ENCODE measurements around the gene CCDC196.
A peak's percentile ranks its signal among the peaks of the same experiment; 100 is the strongest.

The CCDC196 gene

DNA sequence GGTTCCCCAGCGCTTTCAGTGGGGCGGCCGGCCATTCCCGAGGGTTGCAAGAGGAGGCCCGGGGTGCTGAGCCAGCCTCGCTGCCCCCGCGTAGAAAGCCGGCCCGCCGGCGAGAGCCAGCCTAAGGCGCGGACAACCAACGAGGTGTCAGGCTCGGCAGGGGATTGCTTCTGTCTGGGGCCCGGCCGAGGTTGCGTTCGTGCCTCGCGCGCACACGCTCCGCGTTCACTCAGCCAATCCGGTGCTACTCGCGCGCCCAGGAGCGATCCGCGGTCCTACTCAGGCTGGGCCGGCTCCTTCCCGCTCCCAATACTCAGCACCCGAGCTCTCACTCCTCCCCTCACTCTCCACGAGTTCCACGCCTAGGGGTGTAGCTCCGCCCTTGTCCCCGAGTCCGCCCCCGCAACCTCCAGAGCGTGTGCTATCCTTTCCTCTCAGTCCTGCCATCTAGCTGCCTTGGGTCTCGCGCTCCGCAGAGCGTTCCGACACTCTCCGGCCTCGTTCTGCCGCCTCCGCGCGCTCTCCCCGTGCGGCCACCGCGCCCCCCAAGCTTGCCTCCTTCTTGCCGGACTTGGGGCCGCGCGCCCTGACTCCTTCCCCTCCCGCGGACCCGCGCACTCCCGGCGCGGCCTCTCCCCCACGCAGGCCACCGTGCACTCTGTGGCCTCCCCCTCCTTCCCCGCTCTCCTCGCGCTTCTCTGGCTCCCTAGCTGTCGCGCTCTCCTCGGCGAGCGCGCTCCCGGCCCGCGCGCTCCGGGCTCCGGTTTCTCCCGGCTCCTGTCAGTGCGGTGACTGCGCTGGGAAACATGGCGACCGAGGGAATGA, 21.8 kb downstream of the CCDC196 start, which contains the start of gene GPHN:
Gene GPHN, plus strand, starts transcription at position 426 of the 825 bp plus-strand sequence.
- Histone ChIP-seq H3K4me2 (ENCODE audit: insufficient read depth, low read length) (peak within 1 kb of the TSS; percentile 92), H3K4me3 (ENCODE audit: low read depth in 1 of 2, low read length in 2 of 2) (peak within 1 kb of the TSS; percentile 76 to 94), H3K9ac (ENCODE audit: low read depth, low read length) (peak within 1 kb of the TSS; percentile 70), H3K27ac (ENCODE audit: low read length) (peak within 1 kb of the TSS; percentile 88), H3K9me3 (ENCODE audit: insufficient read depth, low read length, severe bottlenecking) (no peaks in the 10 kb centered on the region), H3K79me2 (ENCODE audit: insufficient read depth, low read length) (peaks cover 49% of the 10 kb centered on the region), H3K36me3 (ENCODE audit: insufficient read depth, low read length) (no peaks in the 10 kb centered on the region; the same call in 1 of the 2 replicates), H2AFZ (ENCODE audit: low read depth, low read length) (peak within 1 kb of the TSS; percentile 98), H4K20me1 (ENCODE audit: insufficient read depth, low read length) (peaks cover 34% of the 10 kb centered on the region), H3K4me1 (ENCODE audit: insufficient read depth, low read length) (peaks cover 51% of the 10 kb centered on the region), H3K27me3 (ENCODE audit: insufficient read depth, low read length, poor library complexity) (peaks cover 17% of the 10 kb centered on the region)
- no peak for TF ChIP-seq EZH2 (IDR thresholded peaks at IDR 0.05; ENCODE audit: borderline replicate concordance, low read depth, low read length, severe bottlenecking)
- TF ChIP-seq, protein P1, sequence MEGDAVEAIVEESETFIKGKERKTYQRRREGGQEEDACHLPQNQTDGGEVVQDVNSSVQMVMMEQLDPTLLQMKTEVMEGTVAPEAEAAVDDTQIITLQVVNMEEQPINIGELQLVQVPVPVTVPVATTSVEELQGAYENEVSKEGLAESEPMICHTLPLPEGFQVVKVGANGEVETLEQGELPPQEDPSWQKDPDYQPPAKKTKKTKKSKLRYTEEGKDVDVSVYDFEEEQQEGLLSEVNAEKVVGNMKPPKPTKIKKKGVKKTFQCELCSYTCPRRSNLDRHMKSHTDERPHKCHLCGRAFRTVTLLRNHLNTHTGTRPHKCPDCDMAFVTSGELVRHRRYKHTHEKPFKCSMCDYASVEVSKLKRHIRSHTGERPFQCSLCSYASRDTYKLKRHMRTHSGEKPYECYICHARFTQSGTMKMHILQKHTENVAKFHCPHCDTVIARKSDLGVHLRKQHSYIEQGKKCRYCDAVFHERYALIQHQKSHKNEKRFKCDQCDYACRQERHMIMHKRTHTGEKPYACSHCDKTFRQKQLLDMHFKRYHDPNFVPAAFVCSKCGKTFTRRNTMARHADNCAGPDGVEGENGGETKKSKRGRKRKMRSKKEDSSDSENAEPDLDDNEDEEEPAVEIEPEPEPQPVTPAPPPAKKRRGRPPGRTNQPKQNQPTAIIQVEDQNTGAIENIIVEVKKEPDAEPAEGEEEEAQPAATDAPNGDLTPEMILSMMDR (IDR thresholded peaks at IDR 0.05; ENCODE audit: borderline replicate concordance, extremely low read depth, low read length, poor library complexity, severe bottlenecking), result peak; percentile 49
- ATAC-seq (ENCODE audit: insufficient read depth, low read depth) (peak; percentile 93), DNase-seq (peak; percentile 96)

DNA sequence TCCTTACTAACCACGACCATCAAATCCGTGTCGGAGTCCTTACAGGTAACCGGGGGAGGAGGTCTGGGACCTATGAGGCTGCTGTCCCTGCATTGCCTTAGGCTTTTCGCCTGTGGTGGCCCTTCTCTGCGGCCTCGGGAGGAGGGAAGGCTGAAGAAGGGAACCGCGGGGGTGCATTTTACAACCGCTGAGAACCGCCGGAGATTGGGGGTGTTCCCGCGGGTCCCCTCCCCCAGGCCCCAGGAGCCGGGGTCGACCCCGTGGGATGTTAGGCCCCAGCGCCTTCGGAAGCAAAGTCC, 22.3 kb downstream of the CCDC196 start:
- Histone ChIP-seq H3K27ac (ENCODE audit: low read length) (peak overlapping the region; percentile 66), H3K79me2 (ENCODE audit: insufficient read depth, low read length) (peaks cover 54% of the 10 kb centered on the region), H3K4me2 (ENCODE audit: insufficient read depth, low read length) (peak overlapping the region; percentile 92)

DNA sequence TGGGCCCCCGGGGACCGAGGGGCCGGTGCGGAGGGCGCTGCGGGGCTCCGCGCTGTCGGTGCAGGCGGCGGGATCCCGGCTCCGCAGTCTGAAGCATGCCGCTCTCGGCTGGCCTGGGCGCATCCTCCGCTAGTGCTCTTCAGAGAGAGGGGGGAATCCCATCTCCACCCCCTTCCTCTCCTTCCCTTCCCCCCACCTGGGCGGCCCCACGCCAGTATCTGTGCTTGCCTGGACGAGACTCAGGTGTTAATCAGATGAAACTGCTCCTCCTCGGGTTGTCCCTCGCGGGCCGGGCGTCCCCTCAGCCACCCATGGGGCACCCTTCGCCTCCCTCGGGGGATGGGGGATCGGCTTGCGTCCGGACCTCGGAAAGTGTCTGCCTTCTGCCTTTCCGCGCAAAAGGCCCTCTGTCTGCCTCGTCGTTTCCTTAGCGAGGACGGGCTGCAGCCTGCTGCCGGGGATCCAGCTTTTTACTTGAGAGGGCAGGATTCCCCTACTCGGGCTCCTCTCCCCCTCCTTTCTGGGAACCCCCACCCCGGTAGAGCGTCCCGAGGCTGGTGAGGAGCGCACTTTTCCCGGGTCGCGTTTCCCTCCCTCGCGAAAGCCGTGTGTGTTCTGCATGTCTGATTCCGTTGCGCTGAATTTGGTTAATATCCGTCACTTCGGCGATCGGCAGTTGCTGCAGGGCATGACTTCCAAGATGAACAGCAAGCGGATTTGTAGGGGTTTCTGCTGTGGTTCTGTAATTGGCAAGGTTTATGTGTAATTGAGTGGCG, 22.9 kb downstream of the CCDC196 start:
- H3K27ac ChIP-seq (ENCODE audit: low read length), result peak overlapping the region; percentile 12; the same call in 1 of the 2 replicates
- peak; percentile 54 for DNase-seq
- H3K9ac ChIP-seq (ENCODE audit: low read depth, low read length), result peak overlapping the region; percentile 70

More for the DNA sequence above, 22.3 kb downstream of the CCDC196 start:
- Histone ChIP-seq H3K4me3 (ENCODE audit: low read depth in 1 of 2, low read length in 2 of 2) (peak overlapping the region; percentile 76 to 94), H2AFZ (ENCODE audit: low read depth, low read length) (peak overlapping the region; percentile 98), H4K20me1 (ENCODE audit: insufficient read depth, low read length) (peaks cover 37% of the 10 kb centered on the region), H3K27me3 (ENCODE audit: insufficient read depth, low read length, poor library complexity) (peaks cover 17% of the 10 kb centered on the region), H3K36me3 (ENCODE audit: insufficient read depth, low read length) (no peaks in the 10 kb centered on the region; the same call in 1 of the 2 replicates), H3K4me1 (ENCODE audit: insufficient read depth, low read length) (peaks cover 56% of the 10 kb centered on the region), H3K9ac (ENCODE audit: low read depth, low read length) (peak overlapping the region; percentile 70), H3K9me3 (ENCODE audit: insufficient read depth, low read length, severe bottlenecking) (no peaks in the 10 kb centered on the region)
- TF ChIP-seq EZH2 (IDR thresholded peaks at IDR 0.05; ENCODE audit: borderline replicate concordance, low read depth, low read length, severe bottlenecking), result no peak
- TF ChIP-seq, protein P1 (IDR thresholded peaks at IDR 0.05; ENCODE audit: borderline replicate concordance, extremely low read depth, low read length, poor library complexity, severe bottlenecking), result no peak
- ATAC-seq (ENCODE audit: insufficient read depth, low read depth) (no peak), DNase-seq (no peak)

More for the DNA sequence above, 22.9 kb downstream of the CCDC196 start:
- H3K4me2 ChIP-seq (ENCODE audit: insufficient read depth, low read length), result peak overlapping the region; percentile 92
- peaks cover 37% of the 10 kb centered on the region for H4K20me1 ChIP-seq (ENCODE audit: insufficient read depth, low read length)
- peak overlapping the region; percentile 76 to 94 for H3K4me3 ChIP-seq (ENCODE audit: low read depth in 1 of 2, low read length in 2 of 2)
- no peaks in the 10 kb centered on the region for H3K9me3 ChIP-seq (ENCODE audit: insufficient read depth, low read length, severe bottlenecking)
- ATAC-seq (ENCODE audit: insufficient read depth, low read depth), result peak; percentile 21
- peaks cover 17% of the 10 kb centered on the region for H3K27me3 ChIP-seq (ENCODE audit: insufficient read depth, low read length, poor library complexity)
- peak; percentile 53 for TF ChIP-seq EZH2 (IDR thresholded peaks at IDR 0.05; ENCODE audit: borderline replicate concordance, low read depth, low read length, severe bottlenecking)
- TF ChIP-seq, protein P1 (IDR thresholded peaks at IDR 0.05; ENCODE audit: borderline replicate concordance, extremely low read depth, low read length, poor library complexity, severe bottlenecking), result no peak
- H3K79me2 ChIP-seq (ENCODE audit: insufficient read depth, low read length), result peaks cover 58% of the 10 kb centered on the region
- no peaks in the 10 kb centered on the region; the same call in 1 of the 2 replicates for H3K36me3 ChIP-seq (ENCODE audit: insufficient read depth, low read length)
- H2AFZ ChIP-seq (ENCODE audit: low read depth, low read length), result peak overlapping the region; percentile 98
- H3K4me1 ChIP-seq (ENCODE audit: insufficient read depth, low read length), result peaks cover 57% of the 10 kb centered on the region

Data from DND-41 (cell line).